WERI-Rb-1 (cell line): Measurements from ENCODE around the gene ZNF716.

Experiments
- DNase-seq: peaks from one replicate; pipeline ENCODE4 v3.0.0-alpha.2; 2020
- H3K27ac ChIP-seq: fragments of 250-450 bp; sonication (Bioruptor Pico); 2 replicates; pipeline ENCODE4 v1.5.1; 2020; ENCODE audit warnings: mild to moderate bottlenecking, moderate library complexity
- H3K27me3 ChIP-seq: fragments of 250-450 bp; sonication (Bioruptor Pico); 2 replicates; pipeline ENCODE4 v1.5.1; 2021; ENCODE audit warnings: mild to moderate bottlenecking, low read depth, moderate library complexity; ENCODE audit not compliant: insufficient read depth, severe bottlenecking
- H3K36me3 ChIP-seq: fragments of 250-450 bp; sonication (Bioruptor Pico); 2 replicates; pipeline ENCODE4 v1.5.1; 2020; ENCODE audit warnings: mild to moderate bottlenecking, moderate library complexity
- H3K4me3 ChIP-seq: 2 replicates; pipeline ENCODE4 v1.5.1; 2011; ENCODE audit warnings: low read depth, mild to moderate bottlenecking, control low read depth, low read length
- H3K9me3 ChIP-seq: fragments of 250-450 bp; sonication (Bioruptor Pico); 2 replicates; pipeline ENCODE4 v1.5.1; 2021; ENCODE audit warnings: mild to moderate bottlenecking, moderate library complexity; ENCODE audit not compliant: severe bottlenecking
- CTCF ChIP-seq: IDR thresholded peaks from 2 replicates; pipeline ENCODE4 v1.5.1; 2011; ENCODE audit warnings: low read depth, mild to moderate bottlenecking, control low read depth, inconsistent platforms, low read length

The ZNF716 gene

GRCh38 chr7:57415326-57415725 is 34.7 kb upstream of the ZNF716 start:
- no peaks in the 10 kb centered on the region for H3K27me3 ChIP-seq
- no peak for DNase-seq
- no peak for TF ChIP-seq CTCF
- no peak overlapping the region for H3K27ac ChIP-seq
- H3K36me3 ChIP-seq = no peaks in the 10 kb centered on the region
- no peak overlapping the region for H3K4me3 ChIP-seq
- H3K9me3 ChIP-seq = no peaks in the 10 kb centered on the region

- TF ChIP-seq CTCF = no peak
- DNase-seq = no peak
- Histone ChIP-seq H3K36me3 (no peaks in the 10 kb centered on the region), H3K4me3 (no peak overlapping the region), H3K9me3 (no peaks in the 10 kb centered on the region), H3K27ac (no peak overlapping the region), H3K27me3 (no peaks in the 10 kb centered on the region)
Observed at GRCh38 chr7:57415730-57416129, 34.2 kb upstream of the ZNF716 start.

GRCh38 chr7:57416601-57417358 is 33.2 kb upstream of the ZNF716 start:
- no peaks in the 10 kb centered on the region for H3K9me3 ChIP-seq
- DNase-seq = no peak
- no peak overlapping the region for H3K4me3 ChIP-seq
- no peak overlapping the region for H3K27ac ChIP-seq
- H3K27me3 ChIP-seq = no peaks in the 10 kb centered on the region
- TF ChIP-seq CTCF = no peak
- no peaks in the 10 kb centered on the region for H3K36me3 ChIP-seq

- H3K9me3 ChIP-seq = no peaks in the 10 kb centered on the region
- H3K27ac ChIP-seq = no peak overlapping the region
- DNase-seq = no peak
- no peaks in the 10 kb centered on the region for H3K27me3 ChIP-seq
- H3K36me3 ChIP-seq = no peaks in the 10 kb centered on the region
- H3K4me3 ChIP-seq = no peak overlapping the region
- TF ChIP-seq CTCF = no peak
Observed at GRCh38 chr7:57417736-57418135, 32.2 kb upstream of the ZNF716 start.

- H3K4me3 ChIP-seq = no peak overlapping the region
- DNase-seq = no peak
- no peaks in the 10 kb centered on the region for H3K27me3 ChIP-seq
- TF ChIP-seq CTCF = peak; percentile 5; the same call in 1 of the 2 replicates
- H3K9me3 ChIP-seq = peaks cover 10% of the 10 kb centered on the region
- no peaks in the 10 kb centered on the region for H3K36me3 ChIP-seq
- H3K27ac ChIP-seq = no peak overlapping the region
Observed at GRCh38 chr7:57423768-57424167, 26.2 kb upstream of the ZNF716 start.
